A673 (cell line): ENCODE measurements around the gene MSI2.

Experiments used
- EZH2 ChIP-seq: fragments of 200-600 bp; sonication (generic); IDR thresholded peaks from 2 replicates; pipeline ENCODE4 v1.6.1; 2017; ENCODE audit warnings: borderline replicate concordance, low read depth, mild to moderate bottlenecking, mixed read lengths, antibody characterized with exemption, low read length; ENCODE audit not compliant: poor library complexity, severe bottlenecking
- TF ChIP-seq, protein P1 (sequence below): fragments of 300-800, 200-600 bp; sonication (generic); conservative IDR thresholded peaks from 2 replicates; pipeline ENCODE4 v1.5.1; 2017; ENCODE audit warnings: low read depth, mild to moderate bottlenecking, antibody characterized with exemption, low read length, moderate library complexity, mixed read lengths

DNA sequence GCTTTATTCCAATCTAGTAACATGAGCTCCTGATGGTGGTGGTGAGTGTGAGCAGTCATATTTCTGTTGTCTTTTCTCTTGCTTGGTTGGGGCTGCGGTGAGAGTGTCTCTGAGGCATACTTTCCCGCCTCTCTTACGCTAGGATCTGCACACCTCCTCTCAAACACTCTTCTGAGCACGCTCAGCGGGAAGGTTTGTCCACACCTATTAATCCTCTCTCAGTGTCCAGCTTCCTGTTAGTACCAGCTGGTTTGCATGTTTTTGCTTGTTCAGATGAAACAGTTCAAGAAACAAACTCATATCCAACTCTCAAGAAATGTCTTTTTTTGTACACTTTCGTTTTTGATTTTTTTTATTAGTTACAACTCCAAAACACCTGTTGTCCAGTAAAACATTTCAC, 399.2 kb downstream of the MSI2 start:
- TF ChIP-seq, protein P1, sequence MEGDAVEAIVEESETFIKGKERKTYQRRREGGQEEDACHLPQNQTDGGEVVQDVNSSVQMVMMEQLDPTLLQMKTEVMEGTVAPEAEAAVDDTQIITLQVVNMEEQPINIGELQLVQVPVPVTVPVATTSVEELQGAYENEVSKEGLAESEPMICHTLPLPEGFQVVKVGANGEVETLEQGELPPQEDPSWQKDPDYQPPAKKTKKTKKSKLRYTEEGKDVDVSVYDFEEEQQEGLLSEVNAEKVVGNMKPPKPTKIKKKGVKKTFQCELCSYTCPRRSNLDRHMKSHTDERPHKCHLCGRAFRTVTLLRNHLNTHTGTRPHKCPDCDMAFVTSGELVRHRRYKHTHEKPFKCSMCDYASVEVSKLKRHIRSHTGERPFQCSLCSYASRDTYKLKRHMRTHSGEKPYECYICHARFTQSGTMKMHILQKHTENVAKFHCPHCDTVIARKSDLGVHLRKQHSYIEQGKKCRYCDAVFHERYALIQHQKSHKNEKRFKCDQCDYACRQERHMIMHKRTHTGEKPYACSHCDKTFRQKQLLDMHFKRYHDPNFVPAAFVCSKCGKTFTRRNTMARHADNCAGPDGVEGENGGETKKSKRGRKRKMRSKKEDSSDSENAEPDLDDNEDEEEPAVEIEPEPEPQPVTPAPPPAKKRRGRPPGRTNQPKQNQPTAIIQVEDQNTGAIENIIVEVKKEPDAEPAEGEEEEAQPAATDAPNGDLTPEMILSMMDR: no peak
- TF ChIP-seq EZH2: no peak
